Measurements from ENCODE around the gene MOB3B.
"Not testable (repeated sequence)": the region's sequence is repeated elsewhere in the genome, so short reads cannot be mapped to it uniquely, and the experiment has no call there.

MOB3B gene

DNA sequence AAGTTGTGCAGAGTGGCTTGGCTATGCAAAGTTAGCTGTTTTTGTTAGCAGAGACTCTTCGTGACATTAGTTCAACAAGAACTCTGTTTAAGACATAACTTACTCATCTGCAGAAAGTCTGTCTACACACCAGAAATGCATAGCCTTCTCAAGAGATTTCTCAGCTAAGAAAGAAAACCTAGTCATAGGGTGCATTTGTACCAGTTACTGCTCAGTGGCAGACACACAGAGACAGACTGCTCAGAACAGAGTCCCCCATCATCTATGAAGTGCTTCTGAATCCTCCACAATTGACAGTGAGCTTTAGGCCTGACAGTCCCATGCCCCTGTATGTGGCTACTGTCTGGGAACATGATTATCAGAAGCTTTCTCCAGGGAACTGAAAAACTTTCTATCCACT lies 61.6 kb downstream of the MOB3B start:
- DNase-seq (ENCODE audit: low read depth), result no peak
- H3K4me3 ChIP-seq (ENCODE audit: low read depth, low read length), result no peak overlapping the region

DNA sequence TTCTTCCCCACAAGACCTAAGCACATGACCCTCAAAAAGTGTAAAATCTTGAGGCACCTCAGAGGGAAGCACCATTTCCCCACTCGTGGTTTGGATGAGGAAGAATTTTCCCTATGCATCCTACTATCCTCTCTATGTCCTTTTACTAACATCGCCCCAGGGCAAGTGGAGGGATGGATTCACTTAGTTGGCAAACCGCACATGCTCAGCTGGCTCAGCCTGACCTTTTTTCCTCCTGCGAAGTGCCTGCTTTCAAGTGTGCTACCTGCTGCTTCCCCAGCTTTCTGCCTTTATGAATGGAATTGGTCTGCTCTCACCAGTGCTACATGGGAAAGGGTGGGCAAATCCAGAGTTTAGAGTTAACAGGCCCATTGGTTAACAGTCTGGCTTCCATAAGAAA lies 62.1 kb downstream of the MOB3B start:
- TF ChIP-seq, protein P1, sequence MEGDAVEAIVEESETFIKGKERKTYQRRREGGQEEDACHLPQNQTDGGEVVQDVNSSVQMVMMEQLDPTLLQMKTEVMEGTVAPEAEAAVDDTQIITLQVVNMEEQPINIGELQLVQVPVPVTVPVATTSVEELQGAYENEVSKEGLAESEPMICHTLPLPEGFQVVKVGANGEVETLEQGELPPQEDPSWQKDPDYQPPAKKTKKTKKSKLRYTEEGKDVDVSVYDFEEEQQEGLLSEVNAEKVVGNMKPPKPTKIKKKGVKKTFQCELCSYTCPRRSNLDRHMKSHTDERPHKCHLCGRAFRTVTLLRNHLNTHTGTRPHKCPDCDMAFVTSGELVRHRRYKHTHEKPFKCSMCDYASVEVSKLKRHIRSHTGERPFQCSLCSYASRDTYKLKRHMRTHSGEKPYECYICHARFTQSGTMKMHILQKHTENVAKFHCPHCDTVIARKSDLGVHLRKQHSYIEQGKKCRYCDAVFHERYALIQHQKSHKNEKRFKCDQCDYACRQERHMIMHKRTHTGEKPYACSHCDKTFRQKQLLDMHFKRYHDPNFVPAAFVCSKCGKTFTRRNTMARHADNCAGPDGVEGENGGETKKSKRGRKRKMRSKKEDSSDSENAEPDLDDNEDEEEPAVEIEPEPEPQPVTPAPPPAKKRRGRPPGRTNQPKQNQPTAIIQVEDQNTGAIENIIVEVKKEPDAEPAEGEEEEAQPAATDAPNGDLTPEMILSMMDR (IDR thresholded peaks at IDR 0.05; ENCODE audit: low read depth, low read length, missing control alignments), result no peak
- no peak for DNase-seq (ENCODE audit: low read depth)
- no peak overlapping the region for H3K4me3 ChIP-seq (ENCODE audit: low read depth, low read length)

More for the DNA sequence above, 61.6 kb downstream of the MOB3B start:
- TF ChIP-seq, protein P1 (IDR thresholded peaks at IDR 0.05; ENCODE audit: low read depth, low read length, missing control alignments), result no peak

DNA sequence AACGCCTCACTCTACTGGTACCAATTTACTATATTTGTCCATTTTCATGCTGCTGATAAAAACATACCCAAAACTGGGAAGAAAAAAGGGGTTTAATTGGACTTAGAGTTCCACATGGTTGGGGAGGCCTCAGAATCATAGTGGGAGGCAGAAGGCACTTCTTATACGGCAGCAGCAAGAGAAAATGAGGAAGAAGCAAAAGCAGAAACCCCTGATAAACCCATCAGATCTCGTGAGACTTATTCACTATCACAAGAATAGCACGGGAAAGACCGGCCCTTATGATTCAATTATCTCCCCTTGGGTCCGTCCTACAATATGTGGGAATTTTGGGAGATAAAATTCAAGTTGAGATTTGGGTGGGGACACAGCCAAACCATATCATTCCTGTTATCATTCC lies 63.1 kb downstream of the MOB3B start:
- not testable (repeated sequence) for DNase-seq (ENCODE audit: low read depth); H3K4me3 ChIP-seq (ENCODE audit: low read depth, low read length)

DNA sequence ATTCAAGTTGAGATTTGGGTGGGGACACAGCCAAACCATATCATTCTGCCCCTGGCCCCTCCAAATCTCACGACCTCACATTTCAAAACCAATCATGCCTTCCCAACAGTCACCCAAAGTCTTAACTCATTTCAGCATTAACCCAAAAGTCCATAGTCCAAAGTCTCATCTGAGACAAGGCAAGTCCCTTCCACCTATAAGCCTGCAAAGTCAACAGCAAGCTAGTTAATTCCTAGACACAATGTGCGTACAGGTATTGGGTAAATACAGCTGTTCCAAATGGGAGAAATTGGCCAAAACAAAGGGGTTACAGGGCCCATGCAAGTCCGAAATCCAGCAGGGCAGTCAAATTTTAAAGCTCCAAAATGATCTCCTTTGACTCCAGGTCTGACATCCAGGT lies 64.7 kb downstream of the MOB3B start:
- H3K4me3 ChIP-seq (ENCODE audit: low read depth, low read length); DNase-seq (ENCODE audit: low read depth): not testable (repeated sequence)

DNA sequence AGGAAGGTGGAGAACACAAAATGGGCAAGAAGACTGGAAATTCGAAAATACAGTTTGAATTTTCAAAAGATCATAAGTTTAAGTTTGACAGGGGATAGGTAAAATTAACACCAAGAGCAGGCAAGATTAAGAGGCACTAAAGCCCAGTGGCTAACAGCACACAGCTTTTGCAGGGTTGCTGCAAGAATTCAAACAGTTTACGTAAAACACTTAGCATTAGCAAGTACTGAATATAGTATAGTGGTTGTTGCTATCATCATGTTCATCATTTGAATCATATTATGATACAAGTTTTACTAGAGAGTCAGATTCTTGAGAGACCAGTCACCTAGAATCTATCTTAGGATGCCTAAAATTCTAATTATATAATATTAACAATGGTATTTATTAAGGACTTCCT lies 66.8 kb downstream of the MOB3B start:
- no peak overlapping the region for H3K4me3 ChIP-seq (ENCODE audit: low read depth, low read length)
- no peak for DNase-seq (ENCODE audit: low read depth)
- TF ChIP-seq, protein P1 (IDR thresholded peaks at IDR 0.05; ENCODE audit: low read depth, low read length, missing control alignments), result no peak

DNA sequence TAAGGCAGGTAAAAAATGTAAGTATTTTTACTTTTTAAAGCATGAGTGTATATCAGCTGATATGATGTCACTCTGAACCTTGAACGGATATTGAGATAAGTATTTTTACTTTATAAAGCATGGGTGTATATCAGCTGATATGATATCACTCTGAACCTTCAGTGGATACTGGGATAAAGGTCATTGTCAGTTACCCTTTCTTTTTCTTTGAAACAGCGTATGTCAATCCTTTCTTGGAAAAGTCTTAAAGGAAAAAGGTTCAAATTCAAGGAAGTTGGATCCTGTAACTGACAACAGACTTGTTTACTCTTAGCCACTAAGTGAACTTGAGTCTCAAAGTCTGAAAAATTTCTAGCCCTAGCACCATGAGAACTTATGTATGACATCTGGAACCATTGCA lies 67.2 kb downstream of the MOB3B start:
- TF ChIP-seq, protein P1 (IDR thresholded peaks at IDR 0.05; ENCODE audit: low read depth, low read length, missing control alignments), result no peak
- no peak overlapping the region for H3K4me3 ChIP-seq (ENCODE audit: low read depth, low read length)
- DNase-seq (ENCODE audit: low read depth), result no peak

DNA sequence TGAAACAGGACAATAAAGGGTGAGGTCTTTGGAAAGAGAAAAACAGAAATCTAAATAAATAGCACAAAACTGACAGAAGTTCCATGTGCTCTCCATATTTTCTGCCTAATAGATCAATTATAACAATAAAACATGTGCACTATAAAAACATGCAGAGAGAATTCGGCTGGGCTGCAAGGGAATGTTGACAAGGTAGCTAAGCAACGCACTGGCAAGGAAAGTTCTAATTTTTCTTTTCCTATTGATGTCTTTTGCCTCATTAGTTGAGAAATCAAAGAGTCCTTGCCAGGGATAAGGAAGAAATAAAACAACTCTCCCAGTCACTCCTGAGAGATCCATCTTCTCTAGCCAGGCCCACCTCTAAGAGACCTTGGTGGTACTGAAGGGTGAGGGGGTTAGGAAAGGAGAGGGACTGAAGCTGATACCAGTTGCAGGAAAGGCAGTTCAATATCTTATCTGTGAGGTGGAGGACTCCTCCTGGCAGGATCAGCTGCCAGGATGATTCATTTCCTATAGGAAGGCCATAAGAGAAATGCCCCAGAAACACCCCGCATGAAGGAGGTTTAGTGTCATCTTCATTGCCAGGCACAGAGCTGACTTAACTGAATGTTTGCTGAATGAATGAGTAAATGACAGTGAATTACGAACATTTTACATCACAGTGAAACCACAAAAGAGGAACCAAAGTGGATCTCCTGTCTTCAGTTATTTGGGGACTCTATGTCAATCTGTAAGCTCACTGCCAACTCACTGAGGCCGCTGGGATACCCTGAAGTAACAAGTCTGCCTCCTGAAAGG lies 69.2 kb downstream of the MOB3B start:
- H3K4me3 ChIP-seq (ENCODE audit: low read depth, low read length), result no peak overlapping the region
- DNase-seq (ENCODE audit: low read depth), result peak; percentile 36
- TF ChIP-seq, protein P1 (IDR thresholded peaks at IDR 0.05; ENCODE audit: low read depth, low read length, missing control alignments), result no peak

DNA sequence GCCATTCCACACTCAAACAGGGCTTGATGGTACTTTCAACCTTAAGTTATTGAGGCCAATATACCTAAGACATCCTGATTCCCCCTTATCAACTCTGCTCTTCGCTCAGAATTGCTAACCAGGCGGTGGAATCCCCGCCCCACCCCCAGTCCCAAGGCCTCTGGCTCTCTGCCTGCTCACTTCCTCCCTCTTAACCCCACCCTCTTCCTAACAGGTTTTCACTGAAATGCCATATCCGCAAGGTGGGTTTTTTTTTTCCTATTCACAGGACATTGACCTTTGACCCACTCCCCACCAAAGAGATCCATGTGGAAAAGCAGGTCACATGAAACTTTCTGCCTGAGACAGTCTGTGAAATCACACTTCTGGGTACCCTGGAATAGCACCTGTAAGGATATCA lies 72.2 kb downstream of the MOB3B start:
- no peak for DNase-seq (ENCODE audit: low read depth)
- TF ChIP-seq, protein P1 (IDR thresholded peaks at IDR 0.05; ENCODE audit: low read depth, low read length, missing control alignments), result no peak
- H3K4me3 ChIP-seq (ENCODE audit: low read depth, low read length), result no peak overlapping the region
